NCI-H345 treated with DMSO at 0.1 percent for 48 hours (cell line): ENCODE data around the gene TMEM123.
"Not testable (repeated sequence)": the region's sequence is repeated elsewhere in the genome, so short reads cannot be mapped to it uniquely, and the experiment has no call there.

Experiments used
- DNase-seq: peaks from one replicate; lab custom pipeline; 2025; ENCODE audit not compliant: unreplicated experiment; lab: John Stamatoyannopoulos, UW

The TMEM123 gene

GRCh38 chr11:102449651-102450570 is 2.7 kb downstream of the TMEM123 start:
- DNase-seq, result no peak

GRCh38 chr11:102448869-102449224 is 3.7 kb downstream of the TMEM123 start:
- DNase-seq, result no peak

- DNase-seq, result no peak
Observed at GRCh38 chr11:102447941-102448868, 4.4 kb downstream of the TMEM123 start.

GRCh38 chr11:102447193-102447592 is 5.4 kb downstream of the TMEM123 start:
- DNase-seq, result no peak

GRCh38 chr11:102446606-102447005 is 6.0 kb downstream of the TMEM123 start:
- no peak for DNase-seq

- DNase-seq, result not testable (repeated sequence)
Observed at GRCh38 chr11:102444693-102445092, 7.9 kb downstream of the TMEM123 start.

GRCh38 chr11:102444142-102444541 is 8.4 kb downstream of the TMEM123 start:
- not testable (repeated sequence) for DNase-seq

GRCh38 chr11:102439063-102439363 is 13.6 kb downstream of the TMEM123 start:
- DNase-seq, result not testable (repeated sequence)

GRCh38 chr11:102438311-102439062 is 14.1 kb downstream of the TMEM123 start:
- DNase-seq, result no peak

GRCh38 chr11:102437727-102438126 is 14.8 kb downstream of the TMEM123 start:
- DNase-seq, result no peak

GRCh38 chr11:102436976-102437375 is 15.6 kb downstream of the TMEM123 start:
- DNase-seq, result no peak

GRCh38 chr11:102436561-102436960 is 16.0 kb downstream of the TMEM123 start:
- DNase-seq, result no peak

- no peak for DNase-seq
Observed at GRCh38 chr11:102435688-102436087, 16.9 kb downstream of the TMEM123 start.

GRCh38 chr11:102433571-102433970 is 19.0 kb downstream of the TMEM123 start:
- not testable (repeated sequence) for DNase-seq

- not testable (repeated sequence) for DNase-seq
Observed at GRCh38 chr11:102432560-102432959, 20.0 kb downstream of the TMEM123 start.

- no peak for DNase-seq
Observed at GRCh38 chr11:102431404-102431803, 21.2 kb downstream of the TMEM123 start.

- DNase-seq, result no peak
Observed at GRCh38 chr11:102430158-102430836, 22.3 kb downstream of the TMEM123 start.

- DNase-seq, result no peak
Observed at GRCh38 chr11:102429691-102430090, 22.9 kb downstream of the TMEM123 start.

- DNase-seq, result no peak
Observed at GRCh38 chr11:102429226-102429625, 23.3 kb downstream of the TMEM123 start.

- no peak for DNase-seq
Observed at GRCh38 chr11:102428696-102429095, 23.9 kb downstream of the TMEM123 start.

- DNase-seq, result no peak
Observed at GRCh38 chr11:102427068-102427467, 25.5 kb downstream of the TMEM123 start.
